HepG2 (cell line): Measurements from ENCODE around the gene CDH23. TPM values are rescaled to one million over a fixed set of nuclear protein-coding genes. Genes with fewer than 3 reads are reported as not detected.

ENCODE experiments used
- ATAC-seq: fragments of 200-7000 bp; cut with Tn5 transposase; 3 replicates; pipeline ENCODE4 v1.9.1; 2020; ENCODE audit warnings: mild to moderate bottlenecking, moderate library complexity
- BruUV-seq: library from RNA; stranded (reverse); fragments of 400-500 nt; replicated peaks from 2 replicates; lab custom pipeline; 2021; lab: Mats Ljungman, UMichigan
- CTCF ChIA-PET: fragments of 300-600 bp; formaldehyde crosslinking; extraction: SDS; loops from one replicate; lab custom pipeline; 2021; ENCODE audit warnings: low total read pairs, inconsistent platforms, low intra/inter-chr PET ratio; lab: Yijun Ruan, JAX
- POLR2A ChIA-PET: fragments of 350-600 bp; sonication (Branson Sonifier 250); formaldehyde crosslinking; loops from one replicate; lab custom pipeline; 2020; ENCODE audit warnings: antibody characterized with exemption, inconsistent platforms; lab: Yijun Ruan, JAX
- DNase-seq: peaks from one replicate; pipeline ENCODE4 v3.0.0-alpha.2; 2015; ENCODE audit warnings: low spot score
- FAIRE-seq: peaks from 3 replicates; lab custom pipeline; 2011; peaks lifted over from hg19 to GRCh38; lab: Jason Lieb, UNC
- H2AFZ ChIP-seq: one replicate; pipeline ENCODE4 v1.6.1; 2011; ENCODE audit warnings: low read length, inconsistent platforms
- H3K27ac ChIP-seq: fragments of 300-600 bp; 3 replicates; pipeline ENCODE4 v1.8.0; 2011; ENCODE audit warnings: mixed run types, mild to moderate bottlenecking, mixed read lengths, low read length, inconsistent platforms; ENCODE audit not compliant: insufficient read depth; ENCODE audit errors: extremely low read length
- H3K27me3 ChIP-seq, 2 experiments: fragments of 200-600 bp in 1 of 2; 2 replicates in 1 of 2; 3 replicates in 1 of 2; pipeline versions ENCODE4 v1.6.0 to v1.8.0; 2011; ENCODE audit warnings: low read length in 2 of 2, mild to moderate bottlenecking in 2 of 2, moderate library complexity in 2 of 2, inconsistent platforms in 1 of 2; ENCODE audit not compliant: insufficient read depth in 2 of 2, control insufficient read depth in 1 of 2
- H3K36me3 ChIP-seq, 2 experiments: fragments of 200-600 bp in 1 of 2; replicated peaks in 1 of 2; 2 replicates in 1 of 2; 3 replicates in 1 of 2; pipeline versions ENCODE4 v1.5.1 to v1.8.0; 2011; ENCODE audit warnings: low read length in 2 of 2, inconsistent platforms in 1 of 2; ENCODE audit not compliant: insufficient read depth in 2 of 2, control insufficient read depth in 1 of 2
- H3K4me1 ChIP-seq: 2 replicates; pipeline ENCODE4 v1.5.1; 2012; ENCODE audit warnings: low read length, inconsistent platforms; ENCODE audit not compliant: insufficient read depth
- H3K4me2 ChIP-seq: 2 replicates; pipeline ENCODE4 v1.6.0; 2011; ENCODE audit warnings: low read depth, low read length, inconsistent platforms
- H3K4me3 ChIP-seq, 3 experiments: fragments of 200-600 bp in 1 of 3; sonication (generic), shearing (Covaris generic) in 1 of 3; replicated peaks in 1 of 3; 2 replicates each; pipeline ENCODE4 v1.5.1; 2011 to 2016; ENCODE audit warnings: low read length in 3 of 3, inconsistent platforms in 2 of 3, low read depth in 2 of 3, mild to moderate bottlenecking in 2 of 3, control low read depth in 1 of 3, mixed read lengths in 1 of 3; ENCODE audit not compliant: insufficient read depth in 1 of 3
- H3K79me2 ChIP-seq: one replicate; pipeline ENCODE4 v1.6.1; 2011; ENCODE audit warnings: low read length, inconsistent platforms; ENCODE audit not compliant: insufficient read depth
- H3K9ac ChIP-seq: 2 replicates; pipeline ENCODE4 v1.6.0; 2011; ENCODE audit warnings: mild to moderate bottlenecking, low read depth, low read length, inconsistent platforms; ENCODE audit not compliant: insufficient read depth
- H3K9me3 ChIP-seq: 2 replicates; pipeline ENCODE4 v1.5.1; 2012; ENCODE audit warnings: mild to moderate bottlenecking, low read length
- H4K20me1 ChIP-seq: 2 replicates; pipeline ENCODE4 v1.6.0; 2011; ENCODE audit warnings: inconsistent platforms, mild to moderate bottlenecking, low read length, moderate library complexity; ENCODE audit not compliant: insufficient read depth
- AKAP8 ChIP-seq: sonication (generic); formaldehyde crosslinking; IDR thresholded peaks from 2 replicates; pipeline ENCODE4 v1.5.1; 2020; ENCODE audit warnings: mild to moderate bottlenecking, missing genetic modification reagents
- EEA1 ChIP-seq: sonication (generic); formaldehyde crosslinking; IDR thresholded peaks from 2 replicates; pipeline ENCODE4 v1.5.1; 2020; ENCODE audit warnings: mild to moderate bottlenecking, missing genetic modification reagents, borderline replicate concordance
- FOXA1 ChIP-seq, 2 experiments: fragments of 450-650 bp in 1 of 2; sonication (generic) in 1 of 2; formaldehyde crosslinking in 1 of 2; IDR thresholded peaks; 2 replicates each; pipeline versions ENCODE4 v1.4.0 to v1.6.1; 2016 to 2020; ENCODE audit warnings: missing genetic modification reagents in 1 of 2
- GPN1 ChIP-seq: sonication (generic); formaldehyde crosslinking; IDR thresholded peaks from 2 replicates; pipeline ENCODE4 v1.5.1; 2020; ENCODE audit warnings: missing genetic modification reagents, borderline replicate concordance
- NCOR1 ChIP-seq: fragments of 200-600 bp; sonication (generic); IDR thresholded peaks from 2 replicates; pipeline ENCODE4 v1.7.0; 2017; ENCODE audit warnings: antibody characterized with exemption, low read length, borderline replicate concordance
- NFYB ChIP-seq: sonication (generic); formaldehyde crosslinking; IDR thresholded peaks from 2 replicates; pipeline ENCODE4 v1.4.0; 2020; ENCODE audit warnings: missing genetic modification reagents
- SALL2 ChIP-seq: sonication (generic); formaldehyde crosslinking; IDR thresholded peaks from 2 replicates; pipeline ENCODE4 v1.8.1; 2023; ENCODE audit warnings: mild to moderate bottlenecking, missing genetic modification reagents, inconsistent platforms
- ZNF274 ChIP-seq: sonication (generic); formaldehyde crosslinking; IDR thresholded peaks from 2 replicates; pipeline ENCODE4 v1.5.1; 2020; ENCODE audit warnings: mild to moderate bottlenecking, missing genetic modification reagents
- ZNF292 ChIP-seq: sonication (generic); formaldehyde crosslinking; IDR thresholded peaks from 2 replicates; pipeline ENCODE4 v1.8.1; 2022; ENCODE audit warnings: mild to moderate bottlenecking, low read depth, missing genetic modification reagents, borderline replicate concordance
- ZNF790 ChIP-seq: sonication (generic); formaldehyde crosslinking; IDR thresholded peaks from 2 replicates; pipeline ENCODE4 v1.8.0; 2022; ENCODE audit warnings: missing genetic modification reagents, mild to moderate bottlenecking, borderline replicate concordance
- ZSCAN22 ChIP-seq: sonication (generic); formaldehyde crosslinking; IDR thresholded peaks from 2 replicates; pipeline ENCODE4 v1.4.0; 2020; ENCODE audit warnings: mild to moderate bottlenecking, missing genetic modification reagents
- ZSCAN25 ChIP-seq: sonication (generic); formaldehyde crosslinking; IDR thresholded peaks from 2 replicates; pipeline ENCODE4 v1.8.0; 2022; ENCODE audit warnings: mild to moderate bottlenecking, missing genetic modification reagents
- WGBS: methylation state at CpG from one replicate; pipeline ENCODE4 v1.1.6; 2017; ENCODE audit warnings: low lambda C conversion rate; 5-methylcytosine and 5-hydroxymethylcytosine counted together
- in situ Hi-C: cut with HindIII; loops from 2 replicates; pipeline ENCODE4 v1.10.0; 2017; ENCODE audit warnings: low pct_unique_long_range_greater_than_20kb; ENCODE audit not compliant: extremely low pct_ligation_motif_present
- intact Hi-C: fragments of 100-400 bp; cut with micrococcal nuclease; formaldehyde crosslinking; loops from one replicate; pipeline ENCODE4 v1.10.0; 2022; ENCODE audit not compliant: unreplicated experiment
- polyA plus RNA-seq, 8 experiments: library from polyadenylated mRNA; depleted of rRNA in 3 of 8; stranded (reverse) in 7 of 8; unstranded in 1 of 8; fragments of >200 nt; fragmentation: Illumina TruSeq in 4 of 8; extraction: Trizol in 4 of 8; gene quantifications; 2 replicates each; pipeline versions ENCODE4 v1.2.1 to v1.2.3, GENCODE V29; 2011 to 2016; ENCODE audit warnings: low read depth in 4 of 8, missing spikeins in 1 of 8, mixed read lengths in 1 of 8; ENCODE audit not compliant: insufficient read depth in 1 of 8
- total RNA-seq, 5 experiments: library from RNA; depleted of rRNA; stranded (reverse); fragments of >200 nt; fragmentation: Illumina TruSeq; extraction: Trizol; gene quantifications; 2 replicates each; pipeline ENCODE4 v1.2.3, GENCODE V29; 2016; ENCODE audit warnings: low read depth in 1 of 5
- TF ChIP-seq, protein P1 (sequence below): sonication (generic); formaldehyde crosslinking; IDR thresholded peaks from 2 replicates; pipeline ENCODE4 v1.4.0; 2020; ENCODE audit warnings: missing genetic modification reagents, borderline replicate concordance
- TF ChIP-seq, protein P2 (sequence below): sonication (generic); formaldehyde crosslinking; conservative IDR thresholded peaks from 2 replicates; pipeline ENCODE4 v1.5.0; 2020; ENCODE audit warnings: missing genetic modification reagents
- TF ChIP-seq, protein P3 (sequence below): sonication (generic); formaldehyde crosslinking; IDR thresholded peaks from 2 replicates; pipeline ENCODE4 v1.8.1; 2023; ENCODE audit warnings: mild to moderate bottlenecking, missing genetic modification reagents, borderline replicate concordance

Gene CDH23
- total and polyA plus RNA-seq, 2 of the 13 experiments (the other 11 are each of a cell fraction or from before 2014, with no cell fraction given) = 0.13 TPM; not detected in 1

DNA sequence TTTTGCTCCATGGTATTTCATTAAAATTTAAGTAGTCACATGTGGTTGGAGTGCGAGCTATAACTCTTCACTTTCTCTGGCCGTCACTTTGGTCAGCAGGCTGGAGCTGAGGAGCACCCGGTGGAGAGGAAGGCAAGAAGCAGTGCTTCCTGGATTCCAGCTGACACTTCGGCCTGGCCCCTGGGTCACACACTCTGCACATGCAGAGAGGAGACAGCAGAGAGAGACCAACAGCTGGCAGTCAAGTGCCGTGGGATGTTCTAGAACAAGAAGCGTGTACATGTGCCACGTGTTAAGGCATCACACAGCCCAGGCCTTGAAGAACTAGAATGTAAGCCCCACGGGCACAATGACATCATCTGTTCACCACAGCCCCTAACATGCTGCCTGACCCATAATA is 424.2 kb downstream of the CDH23 start:
- H3K4me2 ChIP-seq = no peak overlapping the region
- CTCF ChIA-PET = no interaction called here
- WGBS = 98% methylated on average over 8 of the region's 8 CpGs
- no peaks in the 10 kb centered on the region for H3K79me2 ChIP-seq
- intact Hi-C loops = no loop called here
- in situ Hi-C loops = no loop called here
- H4K20me1 ChIP-seq = no peaks in the 10 kb centered on the region
- H3K27me3 ChIP-seq = no peaks in the 10 kb centered on the region
- TF ChIP-seq GPN1 (CRISPR knock-in tag) (no peak), ZNF292 (CRISPR knock-in tag) (no peak), FOXA1 (IDR thresholded peaks at IDR 0.05) (no peak), FOXA1 (CRISPR knock-in tag; IDR thresholded peaks at IDR 0.05) (no peak)
- TF ChIP-seq, all 625 proteins: peak for 0
- Histone ChIP-seq H2AFZ (no peak overlapping the region), H3K9me3 (no peaks in the 10 kb centered on the region), H3K36me3 (peaks cover 60 to 97% of the 10 kb centered on the region in 2 experiments), H3K4me3 (no peak overlapping the region), H3K4me1 (no peaks in the 10 kb centered on the region), H3K9ac (no peak overlapping the region), H3K27ac (no peak overlapping the region)
- ATAC-seq (no peak), FAIRE-seq (no peak), DNase-seq (no peak)
- BruUV-seq = no TSS peak
- POLR2A ChIA-PET = no interaction called here

DNA sequence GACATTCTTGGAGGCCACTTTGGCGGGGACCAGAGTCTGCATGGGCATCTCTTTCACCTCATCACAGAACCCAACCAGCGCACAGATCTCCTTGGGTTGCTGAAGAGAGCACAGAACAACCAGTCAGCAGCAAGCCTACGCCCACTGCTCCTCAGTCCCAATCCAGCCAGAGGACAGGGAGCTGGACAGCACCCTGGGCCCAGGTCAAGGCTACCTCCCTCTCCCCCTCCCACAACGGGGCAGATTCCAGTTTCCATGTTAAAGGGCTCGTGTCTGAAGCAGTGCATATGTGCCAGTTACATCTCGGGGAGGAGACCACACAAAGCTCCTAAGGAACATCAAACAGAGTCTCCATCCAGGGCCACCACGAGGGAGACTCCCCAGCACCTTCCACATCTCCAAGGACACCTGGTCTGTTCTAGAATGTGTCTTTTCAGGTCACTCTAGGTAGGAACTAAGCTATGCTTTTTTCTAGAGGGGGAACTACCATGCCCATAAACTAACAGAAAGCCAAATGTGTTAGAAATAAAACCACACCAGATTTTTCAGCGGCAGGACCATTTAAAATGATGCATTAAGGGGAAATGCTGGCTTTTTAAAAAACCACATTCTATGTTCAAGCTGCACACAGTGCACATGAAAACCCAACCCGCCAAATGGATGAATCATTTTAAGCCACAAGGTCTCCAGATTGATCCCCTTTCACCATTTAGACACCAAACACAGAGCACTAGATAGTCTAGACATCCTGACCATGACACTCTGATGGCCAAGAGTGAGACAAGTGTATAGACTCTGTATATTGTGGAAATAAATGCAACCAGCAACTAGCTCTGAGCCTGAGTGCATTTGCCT is 425.4 kb downstream of the CDH23 start:
- H3K9me3 ChIP-seq = no peaks in the 10 kb centered on the region
- no peaks in the 10 kb centered on the region for H3K79me2 ChIP-seq
- H3K36me3 ChIP-seq = peaks cover 58 to 96% of the 10 kb centered on the region in 2 experiments
- no TSS peak for BruUV-seq
- 85% methylated on average over 5 of the region's 9 CpGs for WGBS
- no peak overlapping the region for H3K4me3 ChIP-seq
- intact Hi-C loops (no loop called here), in situ Hi-C loops (no loop called here)
- FAIRE-seq = no peak
- ATAC-seq = no peak
- H3K4me2 ChIP-seq = no peak overlapping the region
- no peak overlapping the region for H3K9ac ChIP-seq
- H2AFZ ChIP-seq = no peak overlapping the region
- ChIA-PET POLR2A (no interaction called here), CTCF (no interaction called here)
- H3K27me3 ChIP-seq = no peaks in the 10 kb centered on the region
- no peak overlapping the region for H3K27ac ChIP-seq
- H3K4me1 ChIP-seq = no peaks in the 10 kb centered on the region
- no peak for DNase-seq
- H4K20me1 ChIP-seq = no peaks in the 10 kb centered on the region
- TF ChIP-seq ZSCAN22 (CRISPR knock-in tag) = no peak
- no peak for TF ChIP-seq ZNF790
- no peak for TF ChIP-seq ZSCAN25 (CRISPR knock-in tag)
- TF ChIP-seq, protein P1, sequence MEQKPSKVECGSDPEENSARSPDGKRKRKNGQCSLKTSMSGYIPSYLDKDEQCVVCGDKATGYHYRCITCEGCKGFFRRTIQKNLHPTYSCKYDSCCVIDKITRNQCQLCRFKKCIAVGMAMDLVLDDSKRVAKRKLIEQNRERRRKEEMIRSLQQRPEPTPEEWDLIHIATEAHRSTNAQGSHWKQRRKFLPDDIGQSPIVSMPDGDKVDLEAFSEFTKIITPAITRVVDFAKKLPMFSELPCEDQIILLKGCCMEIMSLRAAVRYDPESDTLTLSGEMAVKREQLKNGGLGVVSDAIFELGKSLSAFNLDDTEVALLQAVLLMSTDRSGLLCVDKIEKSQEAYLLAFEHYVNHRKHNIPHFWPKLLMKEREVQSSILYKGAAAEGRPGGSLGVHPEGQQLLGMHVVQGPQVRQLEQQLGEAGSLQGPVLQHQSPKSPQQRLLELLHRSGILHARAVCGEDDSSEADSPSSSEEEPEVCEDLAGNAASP (CRISPR knock-in tag) = no peak
- TF ChIP-seq NCOR1 = no peak
- TF ChIP-seq, protein P2, sequence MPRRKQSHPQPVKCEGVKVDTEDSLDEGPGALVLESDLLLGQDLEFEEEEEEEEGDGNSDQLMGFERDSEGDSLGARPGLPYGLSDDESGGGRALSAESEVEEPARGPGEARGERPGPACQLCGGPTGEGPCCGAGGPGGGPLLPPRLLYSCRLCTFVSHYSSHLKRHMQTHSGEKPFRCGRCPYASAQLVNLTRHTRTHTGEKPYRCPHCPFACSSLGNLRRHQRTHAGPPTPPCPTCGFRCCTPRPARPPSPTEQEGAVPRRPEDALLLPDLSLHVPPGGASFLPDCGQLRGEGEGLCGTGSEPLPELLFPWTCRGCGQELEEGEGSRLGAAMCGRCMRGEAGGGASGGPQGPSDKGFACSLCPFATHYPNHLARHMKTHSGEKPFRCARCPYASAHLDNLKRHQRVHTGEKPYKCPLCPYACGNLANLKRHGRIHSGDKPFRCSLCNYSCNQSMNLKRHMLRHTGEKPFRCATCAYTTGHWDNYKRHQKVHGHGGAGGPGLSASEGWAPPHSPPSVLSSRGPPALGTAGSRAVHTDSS (CRISPR knock-in tag) = no peak
- TF ChIP-seq ZNF274 (CRISPR knock-in tag) = no peak
- TF ChIP-seq SALL2 (CRISPR knock-in tag) = no peak
- TF ChIP-seq AKAP8 (CRISPR knock-in tag) = no peak
- TF ChIP-seq NFYB = no peak
- TF ChIP-seq, protein P3, sequence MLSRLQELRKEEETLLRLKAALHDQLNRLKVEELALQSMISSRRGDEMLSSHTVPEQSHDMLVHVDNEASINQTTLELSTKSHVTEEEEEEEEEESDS = no peak
- TF ChIP-seq EEA1 = no peak
